Measurements from ENCODE around the gene HOXB6.

Gene HOXB6

DNA sequence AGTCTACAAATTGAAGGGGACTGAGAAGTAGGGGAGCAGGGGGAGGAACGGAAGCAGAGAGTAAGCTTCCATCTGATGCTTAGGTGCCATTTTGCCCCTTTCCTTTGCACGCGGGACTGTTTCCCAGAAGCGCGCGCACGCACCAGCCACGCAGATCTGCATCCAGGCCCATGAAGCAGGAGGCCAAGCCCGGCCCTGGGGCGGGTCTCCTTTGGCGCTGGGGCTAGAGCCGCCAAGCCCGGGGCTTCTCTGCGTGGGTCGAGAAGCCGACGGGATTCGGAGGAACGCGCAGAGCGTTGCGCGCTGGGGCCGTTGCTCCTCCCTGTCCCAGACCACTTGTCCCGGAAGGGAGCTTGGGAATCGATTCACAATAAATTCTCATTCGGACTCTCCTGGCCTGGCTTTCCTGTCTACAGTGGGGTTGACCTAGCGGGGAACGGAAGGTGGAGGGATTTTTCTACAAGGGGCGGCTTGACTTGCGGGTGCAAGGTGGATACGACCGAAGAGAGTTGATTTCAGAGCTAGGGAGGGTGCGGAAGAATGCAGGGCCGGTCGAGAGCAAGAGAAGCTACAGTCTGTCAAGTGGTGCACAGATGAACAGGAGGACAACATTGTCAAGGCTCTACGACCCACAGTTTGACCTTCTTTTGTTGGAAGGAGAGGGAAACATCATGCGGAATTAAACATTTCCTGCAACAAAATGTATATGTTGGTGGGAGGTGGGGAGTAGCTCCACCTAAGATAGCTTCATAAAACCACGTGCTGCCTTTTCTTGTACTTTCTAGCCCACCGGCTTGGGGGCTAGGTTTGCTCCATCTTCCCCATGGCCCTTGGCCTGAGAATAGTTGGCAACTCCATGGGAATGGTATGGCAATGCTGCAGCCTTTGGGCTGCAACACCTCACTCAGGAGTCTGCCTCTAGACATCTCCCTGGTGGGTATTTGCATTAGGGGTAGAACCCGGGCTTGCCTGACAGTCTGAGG lies 16.9 kb upstream of the HOXB6 start:
- DNase-seq: no peak

DNA sequence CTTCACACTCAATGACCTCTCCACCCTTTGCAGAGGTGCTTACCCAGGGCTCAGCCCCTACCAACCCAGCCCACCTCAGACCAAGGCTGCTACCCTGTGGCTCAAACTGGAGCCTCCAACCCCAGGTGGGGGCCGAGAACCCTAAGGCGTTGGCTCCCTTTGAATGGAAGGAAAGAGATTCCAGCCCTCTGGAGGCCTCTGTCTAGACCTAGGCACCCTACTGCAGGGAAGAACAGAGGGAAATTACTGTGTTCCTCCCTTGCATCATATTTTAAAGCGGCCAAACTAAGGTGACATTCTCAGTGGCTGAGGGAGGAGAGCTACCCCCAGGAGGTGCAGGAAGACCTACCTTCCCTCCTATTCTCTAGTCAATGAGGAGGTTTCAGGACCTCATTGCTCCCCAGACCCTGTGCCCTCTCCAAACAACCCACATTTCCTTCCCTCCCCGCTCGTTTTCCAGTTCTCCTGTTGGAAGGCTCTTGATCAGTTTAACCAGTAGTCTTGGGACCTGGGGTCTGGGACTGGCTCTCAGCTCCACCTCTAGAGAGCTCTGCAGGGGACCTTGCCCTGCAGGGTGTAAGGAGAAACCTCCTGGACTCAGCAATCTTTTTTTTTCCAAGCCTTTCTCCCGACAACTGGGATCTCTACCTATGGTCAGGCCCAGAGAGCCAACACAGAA lies 15.8 kb upstream of the HOXB6 start:
- DNase-seq: no peak

- DNase-seq: no peak
These were observed 15.2 kb upstream of the HOXB6 start for GRCh38 chr17:48619826-48620449.

- peak; percentile 63 to 77 (median 72) for DNase-seq
These were observed 13.6 kb upstream of the HOXB6 start for GRCh38 chr17:48618256-48618896.

- DNase-seq: no peak
These were observed 12.9 kb upstream of the HOXB6 start for GRCh38 chr17:48617471-48618255.

- DNase-seq: no peak
These were observed 12.1 kb upstream of the HOXB6 start for GRCh38 chr17:48616717-48617470.

- DNase-seq: no peak
These were observed 11.4 kb upstream of the HOXB6 start for GRCh38 chr17:48615963-48616716.

DNA sequence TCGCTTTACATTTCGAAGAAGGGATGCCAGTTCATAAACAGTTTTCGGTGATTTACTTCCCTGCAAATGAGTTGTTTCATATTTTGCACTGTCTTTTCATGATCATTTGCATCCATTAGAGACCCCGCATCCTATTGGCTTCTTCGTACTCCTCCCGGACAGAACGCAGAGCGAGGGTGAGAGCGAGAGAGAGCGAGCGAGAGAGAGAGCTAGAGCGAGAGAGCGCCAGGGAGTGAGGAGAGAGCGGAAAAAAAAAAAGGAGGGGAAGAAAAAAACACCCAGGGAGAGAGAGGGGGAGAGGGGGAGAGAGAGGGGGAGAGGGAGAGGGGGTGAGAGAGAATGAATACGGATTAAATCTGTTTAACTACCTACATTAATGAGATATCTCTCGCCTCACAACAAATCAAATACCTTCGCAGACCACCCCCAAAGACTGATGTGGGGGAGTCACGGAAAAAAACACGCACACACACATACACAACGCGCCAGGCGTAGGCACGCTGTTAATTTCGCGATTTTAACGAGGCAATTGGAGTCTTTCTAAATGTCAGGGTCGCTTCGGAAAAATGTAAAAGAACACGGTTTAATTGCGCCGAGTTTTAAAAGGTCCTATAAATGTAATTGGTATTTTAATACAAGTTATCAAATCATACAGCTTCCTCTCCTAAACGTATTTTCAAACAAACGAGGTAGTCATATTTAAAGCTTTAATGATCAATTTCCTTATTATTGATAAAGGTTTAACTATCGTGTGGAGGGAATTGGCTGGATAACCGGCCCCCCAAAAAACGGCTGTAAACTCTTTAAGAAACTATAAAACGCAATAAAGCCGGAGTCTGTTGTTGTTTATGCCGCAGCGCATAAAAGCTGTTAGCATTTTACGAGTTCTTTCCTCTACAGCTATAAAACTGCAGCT lies 10.5 kb upstream of the HOXB6 start, which contains the start of gene HOXB8:
TSS of gene HOXB8 (minus strand) at position 246 of the 916 bp plus-strand sequence. CDS start 588 bp downstream, outside the sequence.
- no peak for DNase-seq

DNA sequence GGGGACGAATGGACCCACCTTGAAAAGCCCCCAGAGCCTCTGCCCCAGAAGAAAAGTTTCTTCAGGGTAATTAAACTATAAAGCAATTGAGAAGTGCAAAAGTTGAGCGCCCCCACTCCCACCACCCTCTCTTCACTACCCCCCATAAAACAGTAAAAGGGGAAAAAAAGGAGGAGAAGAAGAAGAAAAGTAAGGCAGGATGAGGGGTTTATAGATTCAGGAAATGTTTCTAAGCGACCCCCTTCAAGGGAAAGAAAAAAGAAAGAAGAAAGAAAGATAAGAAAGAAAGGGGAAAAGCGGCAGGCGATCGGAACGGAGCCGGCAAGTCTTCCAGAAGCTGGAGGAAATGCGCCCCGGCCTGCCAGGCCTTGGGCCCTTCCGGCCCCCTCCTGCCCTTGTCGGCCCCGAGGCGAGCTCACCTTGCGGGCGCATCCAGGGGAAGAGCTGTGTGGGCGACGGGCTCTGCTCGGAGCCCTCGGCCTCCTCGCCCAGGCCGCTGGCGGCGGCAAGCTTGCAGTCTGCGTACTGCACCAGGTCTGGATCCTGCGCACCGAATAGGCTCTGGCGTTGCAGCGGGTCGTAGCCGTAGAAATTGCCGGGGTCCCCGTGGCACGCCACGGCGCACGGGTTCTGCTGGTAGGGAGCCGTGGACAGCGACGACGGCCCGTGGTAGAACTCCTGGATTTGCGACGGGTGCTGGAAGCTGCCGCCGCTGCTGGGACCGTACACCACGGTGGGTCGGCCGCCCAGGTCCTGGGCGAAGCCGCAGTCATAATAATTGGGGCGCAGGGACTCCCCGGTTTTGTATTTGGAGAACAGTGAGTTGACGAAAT lies 9.3 kb upstream of the HOXB6 start:
- DNase-seq: peak in 1 of 5 experiments; percentile 61

- DNase-seq: peak in 3 of 5 experiments; percentile 39 to 53 (median 50)
These were observed 8.3 kb upstream of the HOXB6 start for GRCh38 chr17:48612854-48613691.

DNA sequence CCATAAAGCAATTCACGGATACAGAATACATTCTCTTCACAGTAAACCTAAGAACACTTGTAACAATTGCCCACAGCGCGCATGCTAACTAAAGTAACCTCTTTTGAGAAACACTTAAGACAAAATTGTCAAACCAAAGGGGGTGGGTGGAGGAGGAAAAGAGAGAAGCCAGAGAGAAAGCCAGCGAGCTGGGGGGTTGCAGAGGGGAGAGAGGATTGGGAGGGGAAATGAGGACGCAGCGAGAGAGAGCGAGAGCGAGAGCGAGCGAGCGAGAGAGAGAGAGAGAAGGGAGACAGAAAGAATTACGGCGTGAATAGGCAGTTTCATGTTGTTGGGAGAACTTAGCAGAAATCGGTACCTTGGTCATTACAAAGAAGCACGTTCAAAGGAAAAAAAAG lies 7.7 kb upstream of the HOXB6 start:
- DNase-seq: no peak

DNA sequence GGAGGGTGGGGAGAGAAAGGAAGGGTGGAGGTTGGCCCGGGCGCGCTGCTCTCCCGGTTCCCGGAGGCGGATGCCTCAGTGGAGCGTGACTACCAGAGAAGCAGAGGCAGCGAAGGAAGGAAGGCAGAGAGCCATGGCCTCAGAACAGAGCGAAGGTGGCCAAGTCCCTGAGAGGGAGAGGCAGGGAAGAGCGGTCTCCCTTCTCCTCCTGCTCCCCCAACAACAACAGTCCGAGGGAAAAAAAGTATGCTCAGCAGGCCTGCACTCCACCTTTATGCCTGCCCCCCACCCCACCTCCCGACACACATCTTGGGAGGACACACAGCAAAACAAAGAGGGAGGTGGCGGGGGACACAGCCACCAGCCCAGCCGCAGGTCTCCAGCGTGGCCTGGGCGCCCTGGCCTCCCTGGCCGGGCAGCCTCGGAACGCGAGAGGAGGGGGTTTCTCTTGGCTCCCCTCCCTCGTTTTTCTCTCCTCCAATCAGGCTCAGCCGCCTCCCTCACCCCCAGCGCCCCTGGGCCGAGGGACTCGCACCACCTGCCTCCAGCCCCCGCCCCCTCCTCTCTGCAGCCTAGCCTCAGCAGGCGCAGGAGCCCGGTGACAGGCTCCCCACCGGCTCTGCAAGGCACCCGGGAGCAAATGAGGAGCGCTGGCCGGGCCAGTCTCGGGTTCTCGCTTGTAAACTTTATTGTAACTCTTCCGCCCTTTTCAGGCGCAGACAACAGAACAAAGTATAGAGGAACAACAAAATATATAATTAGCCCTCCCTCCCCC lies 7.1 kb upstream of the HOXB6 start:
- DNase-seq: no peak

DNA sequence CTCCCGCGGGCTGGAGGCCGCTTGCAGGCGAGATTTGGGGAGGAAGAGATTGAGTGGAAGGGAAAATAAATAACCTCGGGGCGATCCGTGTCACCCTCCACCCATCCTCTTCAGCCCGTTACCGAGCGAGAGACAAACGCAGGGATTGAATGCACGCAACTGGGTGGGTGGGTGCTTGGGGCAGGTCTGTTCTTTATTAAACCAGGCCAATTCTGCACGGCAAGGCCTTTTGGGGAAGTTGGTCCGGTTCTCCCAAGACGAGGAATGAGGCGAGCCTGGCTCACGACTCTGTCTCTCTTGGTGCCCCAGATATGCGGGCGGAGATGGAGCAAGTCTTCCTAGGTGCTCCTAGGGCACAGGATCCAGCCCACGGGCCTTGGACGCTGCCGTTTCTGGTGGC lies 6.4 kb upstream of the HOXB6 start:
- DNase-seq: no peak

DNA sequence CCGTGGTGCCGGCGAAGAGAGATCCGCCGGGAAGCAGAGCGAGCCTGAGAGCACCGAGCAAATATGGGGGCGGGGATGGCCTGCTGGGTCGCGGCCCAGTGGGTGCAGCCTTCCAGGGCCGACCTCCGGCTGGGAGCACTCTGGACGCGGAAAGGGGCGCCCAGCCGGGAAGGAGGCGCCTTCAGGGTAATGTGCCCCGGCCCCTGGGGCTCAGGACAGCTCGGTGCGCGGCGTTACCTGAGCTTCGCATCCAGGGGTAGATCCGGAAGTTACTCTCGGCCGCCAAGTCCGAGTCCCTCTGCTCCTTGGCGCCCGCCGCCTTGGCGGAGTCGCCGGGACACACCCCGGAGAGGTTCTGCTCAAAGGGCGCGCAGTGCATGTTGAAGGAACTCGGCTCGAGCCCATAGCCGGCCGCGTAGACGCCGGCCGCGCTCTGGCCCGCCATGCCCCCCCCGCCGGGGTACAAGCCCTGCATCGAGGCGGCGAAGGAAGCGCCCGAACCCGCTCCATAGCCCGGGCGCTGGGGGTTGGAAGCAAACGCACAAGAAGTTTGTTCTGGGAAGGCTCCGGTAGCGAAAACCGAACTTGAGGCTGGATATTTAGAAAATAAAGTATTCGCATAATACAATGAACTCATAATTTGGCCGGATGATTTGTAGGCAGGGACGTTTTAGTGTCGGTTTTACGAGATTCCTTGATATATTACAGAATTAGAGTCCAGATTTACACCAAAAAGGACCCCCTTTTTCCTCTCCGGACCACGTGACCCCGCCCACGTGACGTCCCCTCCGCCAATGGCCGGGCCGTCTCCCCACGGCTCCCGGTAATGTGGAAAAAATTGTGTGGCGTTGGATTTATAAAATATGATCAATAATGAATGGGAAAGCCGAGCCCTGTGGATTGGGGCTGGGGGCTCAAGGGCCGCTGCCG lies 5.8 kb upstream of the HOXB6 start, which contains the start of gene HOXB7:
TSS of gene HOXB7 (minus strand) at position 736 of the 930 bp plus-strand sequence. CDS start at position 637, 99 bp downstream.
- peak; percentile 43 to 64 (median 52) for DNase-seq

GRCh38 chr17:48609759-48610281 lies 5.0 kb upstream of the HOXB6 start:
- DNase-seq: no peak
